Transverse colon (tissue), 4 donors: ENCODE results near the gene SIDT2. TPM values are rescaled to one million over a fixed set of nuclear protein-coding genes. Genes with fewer than 3 reads are reported as not detected.

Experiments
- DNase-seq: peaks from one replicate; pipeline ENCODE4 v3.0.0-alpha.2; 2019
- H3K27ac ChIP-seq, 4 donors: fragments of 200-600 bp; sonication (generic); 2 replicates each; pipeline ENCODE4 v1.5.1; 2016 to 2018; ENCODE audit warnings: inconsistent platforms in 4 of 4
- H3K27me3 ChIP-seq: fragments of 200-600 bp; sonication (generic); 2 replicates; pipeline ENCODE4 v1.5.1; 2017; ENCODE audit warnings: inconsistent platforms
- H3K36me3 ChIP-seq, 4 donors: fragments of 200-600 bp; sonication (generic); 2 replicates each; pipeline ENCODE4 v1.5.1; 2017 to 2019; ENCODE audit warnings: inconsistent platforms in 4 of 4
- H3K4me1 ChIP-seq, 4 donors: fragments of 200-600 bp; sonication (generic); 2 replicates each; pipeline ENCODE4 v1.5.1; 2017 to 2020; ENCODE audit warnings: inconsistent platforms in 4 of 4
- H3K4me3 ChIP-seq, 4 donors: fragments of 200-600 bp; sonication (generic); 1 replicate in 1 of 4; 2 replicates in 3 of 4; pipeline versions ENCODE4 v1.5.1 to v1.6.1; 2017 to 2019; ENCODE audit warnings: inconsistent platforms in 4 of 4
- H3K9me3 ChIP-seq, 2 donors: fragments of 200-600 bp; sonication (generic); 2 replicates each; pipeline ENCODE4 v1.5.1; 2017 to 2019; ENCODE audit warnings: inconsistent platforms in 2 of 2
- CTCF ChIP-seq, 5 experiments: fragments of 200-600 bp in 3 of 5; fragments of 450-650 bp in 2 of 5; sonication (generic) in 3 of 5; IDR thresholded peaks; 1 replicate in 2 of 5; 2 replicates in 3 of 5; pipeline ENCODE4 v1.5.1; 2016 to 2017; ENCODE audit warnings: antibody characterized with exemption in 5 of 5, inconsistent platforms in 3 of 5, mild to moderate bottlenecking in 2 of 5, moderate library complexity in 1 of 5
- EP300 ChIP-seq: sonication (generic); formaldehyde crosslinking; IDR thresholded peaks from one replicate; pipeline ENCODE4 v1.6.1; 2017; ENCODE audit warnings: antibody characterized with exemption, low read depth
- POLR2A ChIP-seq: fragments of 450-650 bp; IDR thresholded peaks from one replicate; pipeline ENCODE4 v1.6.1; 2016; ENCODE audit warnings: antibody characterized with exemption, mild to moderate bottlenecking, moderate library complexity
- POLR2AphosphoS5 ChIP-seq, 3 donors: sonication (generic); formaldehyde crosslinking; IDR thresholded peaks; one replicate each; pipeline ENCODE4 v1.6.1; 2016; ENCODE audit warnings: antibody characterized with exemption in 3 of 3
- WGBS, 2 donors: methylation state at CpG; one replicate each; pipeline ENCODE4 v1.1.5; 2018; ENCODE audit warnings: low coverage in 1 of 2; 5-methylcytosine and 5-hydroxymethylcytosine counted together
- in situ Hi-C, 4 donors: fragments of 200-750 bp; cut with MboI; loops; one replicate each; pipeline versions ENCODE4 v1.15.0 to v1.15.1; 2017; ENCODE audit warnings: low sequenced_read_pairs in 3 of 4, low pct_ligation_motif_present in 1 of 4, low pct_unique_long_range_greater_than_20kb in 1 of 4
- intact Hi-C: fragments of 100-400 bp; cut with DNase I; formaldehyde crosslinking; loops from one replicate; pipeline ENCODE4 v1.15.1; 2023; ENCODE audit warnings: low total_unique reads
- total RNA-seq, 4 donors: library from RNA; depleted of rRNA; stranded (reverse); fragments of >200 nt; gene quantifications; one replicate each; pipeline ENCODE4 v1.1.0, GENCODE V29; 2016

The SIDT2 gene
- total RNA-seq, 4 donors from 2014 or later = 68.1 to 95.0 (median 78.2) TPM

DNA sequence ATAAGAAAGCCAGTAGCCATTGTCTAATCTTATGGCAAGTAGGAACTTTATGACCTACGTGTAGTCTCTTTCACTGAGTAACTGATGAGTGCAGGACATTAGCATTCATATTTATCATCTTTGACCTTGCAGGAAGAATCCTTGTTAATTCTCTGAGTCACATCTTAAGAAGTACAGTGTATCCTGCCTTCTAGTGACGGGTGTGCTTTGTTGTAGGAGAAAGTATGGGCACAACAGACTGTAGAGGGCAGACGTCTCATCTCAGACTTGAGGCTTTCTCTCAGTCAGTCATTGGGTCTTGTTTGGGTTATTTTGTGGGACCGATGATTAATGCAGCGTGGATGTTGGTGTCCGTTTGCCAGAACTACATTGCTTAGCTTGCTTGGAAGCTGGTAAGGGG, 60.8 kb downstream of the SIDT2 start:
- WGBS, 2 donors = 83 to 85% methylated on average over 6 of the region's 6 CpGs
- peaks cover 0 to 27% (median 7%) of the 10 kb centered on the region in 4 donors for H3K36me3 ChIP-seq
- no peak overlapping the region for H3K27ac ChIP-seq
- no peak for TF ChIP-seq CTCF (IDR thresholded peaks at IDR 0.05)
- TF ChIP-seq POLR2A = no peak
- TF ChIP-seq EP300 = no peak
- TF ChIP-seq POLR2AphosphoS5 (IDR thresholded peaks at IDR 0.05) = no peak
- no peak overlapping the region for H3K4me3 ChIP-seq
- peaks cover 0 to 2% (median 0%) of the 10 kb centered on the region in 4 donors for H3K4me1 ChIP-seq
- no peaks in the 10 kb centered on the region for H3K27me3 ChIP-seq
- in situ Hi-C loops (no loop called here), intact Hi-C loops (no loop called here)
- DNase-seq = no peak
- no peaks in the 10 kb centered on the region for H3K9me3 ChIP-seq

Other genes starting within 250 kb of the SIDT2 start
- gene SIK3, start 80.3 kb upstream of the SIDT2 start, total RNA-seq = 10 to 100 TPM; 35.6 to 68.6 (median 38.9) TPM
- 10 to 100 TPM; 18.1 to 90.8 (median 78.3) TPM for gene PAFAH1B2, start 34.5 kb upstream of the SIDT2 start, total RNA-seq
- gene TAGLN, start 20.6 kb downstream of the SIDT2 start, total RNA-seq = 1,000 to 10,000 TPM in 3 of 4 donors, 100 to 1,000 TPM in 1; 899 to 4,235 (median 1,393) TPM
- gene PCSK7, start 53.3 kb downstream of the SIDT2 start, total RNA-seq = 100 to 1,000 TPM; 182 to 432 (median 204) TPM
- 100 to 1,000 TPM in 1 of 4 donors, 10 to 100 TPM in 3; 11.1 to 139 (median 14.5) TPM for gene RNF214, start 53.9 kb downstream of the SIDT2 start, total RNA-seq
- 10 to 100 TPM in 1 of 4 donors, 1 to 10 TPM in 3; 5.1 to 10.1 (median 6.7) TPM for gene BACE1-AS, start 112.6 kb downstream of the SIDT2 start, total RNA-seq
- 1 to 10 TPM; 6.0 to 6.7 (median 6.5) TPM for gene BACE1, start 137.5 kb downstream of the SIDT2 start, total RNA-seq
- gene CEP164, start 149.1 kb downstream of the SIDT2 start, total RNA-seq = 10 to 100 TPM in 3 of 4 donors, 1 to 10 TPM in 1; 10.0 to 20.2 (median 15.4) TPM